DOHH2 (cell line): ENCODE results near the gene NCKAP5.

ENCODE experiments used
- CTCF ChIP-seq: fragments of 200-600 bp; sonication (generic); IDR thresholded peaks from one replicate; pipeline ENCODE4 v1.5.1; 2014; ENCODE audit warnings: antibody characterized with exemption, mild to moderate bottlenecking, low read depth, low read length; ENCODE audit not compliant: poor library complexity, severe bottlenecking
- EZH2phosphoT487 ChIP-seq: fragments of 200-600 bp; sonication (generic); IDR thresholded peaks from 2 replicates; pipeline ENCODE4 v1.6.1; 2017; ENCODE audit warnings: borderline replicate concordance, mild to moderate bottlenecking, antibody characterized with exemption, low read length, moderate library complexity, mixed read lengths

- TF ChIP-seq CTCF (no peak), EZH2phosphoT487 (no peak)
Observed at GRCh38 chr2:132729522-132729921, 838.7 kb downstream of the NCKAP5 start.
